ENCODE measurements around the gene RRM2. TPM values are rescaled to one million over a fixed set of nuclear protein-coding genes. Genes with fewer than 3 reads are reported as not detected.

RRM2 gene
- total and polyA plus RNA-seq, 2 donors (not counting 1 experiment from before 2014, with no cell fraction given): 6.1 to 36.3 TPM

DNA sequence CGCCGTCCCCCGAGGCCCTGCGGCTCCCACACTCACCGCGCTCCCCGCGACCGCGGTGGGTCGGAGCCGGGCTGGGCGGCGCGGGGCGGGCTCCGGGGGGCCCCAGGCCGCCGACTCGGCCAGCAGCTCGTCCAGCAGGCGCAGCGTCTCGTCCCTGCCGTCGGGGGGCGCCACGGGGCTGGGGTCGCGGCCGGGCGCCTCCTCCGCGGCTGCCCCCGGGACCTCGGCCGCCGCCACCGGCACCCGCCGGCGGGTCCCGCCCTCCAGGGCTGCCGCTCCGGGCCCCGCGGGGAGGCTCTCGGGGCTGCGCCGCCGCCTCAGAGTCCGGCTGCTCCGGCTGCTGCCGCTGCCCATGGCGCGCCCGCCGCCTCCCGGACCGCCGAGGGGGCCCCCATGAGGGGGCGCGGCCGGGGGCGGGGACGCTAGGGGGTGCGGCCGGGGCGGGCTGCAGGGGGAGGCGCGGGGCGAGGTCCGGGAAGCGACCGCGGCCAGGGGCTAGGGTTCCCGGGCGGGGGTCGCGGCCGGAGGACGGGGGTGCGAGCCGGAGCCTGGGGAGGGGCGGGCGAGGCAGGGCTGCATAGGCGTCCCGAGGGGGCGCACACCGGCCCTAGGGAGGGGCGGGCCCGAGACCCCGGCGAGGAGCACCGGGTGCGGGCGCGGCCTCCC lies 42.5 kb upstream of the RRM2 start, which contains the start of gene CYS1:
Gene CYS1, minus strand, starts transcription at position 542 of the 666 bp plus-strand sequence. Its CDS starts 188 bp downstream, at position 354.
- Histone ChIP-seq H3K36me3 (ENCODE audit: control insufficient read depth, insufficient read depth, low read length) (no peaks in the 10 kb centered on the region), H3K27ac (ENCODE audit: insufficient read depth, low read length) (no peak within 1 kb of the TSS), H3K4me3 (replicated peaks in 1 of 4; ENCODE audit: control extremely low read depth in 1 of 4, insufficient read depth in 1 of 4, low read depth in 3 of 4, low read length in 4 of 4) (peak within 1 kb of the TSS; percentile 23 to 49 (median 29)), H2AFZ (ENCODE audit: low read length) (peak within 1 kb of the TSS; percentile 59), H3K4me2 (ENCODE audit: extremely low read depth, insufficient read depth, low read length) (peak within 1 kb of the TSS; percentile 92), H4K20me1 (ENCODE audit: control insufficient read depth, extremely low read depth, insufficient read depth, low read length) (no peaks in the 10 kb centered on the region), H3K27me3 (ENCODE audit: control insufficient read depth, insufficient read depth, low read length) (peaks cover 35% of the 10 kb centered on the region), H3K9ac (ENCODE audit: insufficient read depth, low read length) (no peak within 1 kb of the TSS), H3K79me2 (ENCODE audit: control insufficient read depth, insufficient read depth, low read length) (no peaks in the 10 kb centered on the region), H3K4me1 (ENCODE audit: control insufficient read depth, extremely low read depth, insufficient read depth, low read length) (no peaks in the 10 kb centered on the region), H3K9me3 (ENCODE audit: control insufficient read depth, insufficient read depth, low read depth, low read length) (no peaks in the 10 kb centered on the region)
- DNase-seq (ENCODE audit: low read depth in 2 of 2): peak in 1 of 2 donors; percentile 15
- TF ChIP-seq EZH2 (IDR thresholded peaks at IDR 0.05; ENCODE audit: low read length, missing control alignments): no peak
- TF ChIP-seq, protein P1, sequence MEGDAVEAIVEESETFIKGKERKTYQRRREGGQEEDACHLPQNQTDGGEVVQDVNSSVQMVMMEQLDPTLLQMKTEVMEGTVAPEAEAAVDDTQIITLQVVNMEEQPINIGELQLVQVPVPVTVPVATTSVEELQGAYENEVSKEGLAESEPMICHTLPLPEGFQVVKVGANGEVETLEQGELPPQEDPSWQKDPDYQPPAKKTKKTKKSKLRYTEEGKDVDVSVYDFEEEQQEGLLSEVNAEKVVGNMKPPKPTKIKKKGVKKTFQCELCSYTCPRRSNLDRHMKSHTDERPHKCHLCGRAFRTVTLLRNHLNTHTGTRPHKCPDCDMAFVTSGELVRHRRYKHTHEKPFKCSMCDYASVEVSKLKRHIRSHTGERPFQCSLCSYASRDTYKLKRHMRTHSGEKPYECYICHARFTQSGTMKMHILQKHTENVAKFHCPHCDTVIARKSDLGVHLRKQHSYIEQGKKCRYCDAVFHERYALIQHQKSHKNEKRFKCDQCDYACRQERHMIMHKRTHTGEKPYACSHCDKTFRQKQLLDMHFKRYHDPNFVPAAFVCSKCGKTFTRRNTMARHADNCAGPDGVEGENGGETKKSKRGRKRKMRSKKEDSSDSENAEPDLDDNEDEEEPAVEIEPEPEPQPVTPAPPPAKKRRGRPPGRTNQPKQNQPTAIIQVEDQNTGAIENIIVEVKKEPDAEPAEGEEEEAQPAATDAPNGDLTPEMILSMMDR (conservative IDR thresholded peaks at IDR 0.05 in 1 of 2, IDR thresholded peaks at IDR 0.05 in 1 of 2; ENCODE audit: low read depth in 1 of 2, low read length in 2 of 2): no peak

DNA sequence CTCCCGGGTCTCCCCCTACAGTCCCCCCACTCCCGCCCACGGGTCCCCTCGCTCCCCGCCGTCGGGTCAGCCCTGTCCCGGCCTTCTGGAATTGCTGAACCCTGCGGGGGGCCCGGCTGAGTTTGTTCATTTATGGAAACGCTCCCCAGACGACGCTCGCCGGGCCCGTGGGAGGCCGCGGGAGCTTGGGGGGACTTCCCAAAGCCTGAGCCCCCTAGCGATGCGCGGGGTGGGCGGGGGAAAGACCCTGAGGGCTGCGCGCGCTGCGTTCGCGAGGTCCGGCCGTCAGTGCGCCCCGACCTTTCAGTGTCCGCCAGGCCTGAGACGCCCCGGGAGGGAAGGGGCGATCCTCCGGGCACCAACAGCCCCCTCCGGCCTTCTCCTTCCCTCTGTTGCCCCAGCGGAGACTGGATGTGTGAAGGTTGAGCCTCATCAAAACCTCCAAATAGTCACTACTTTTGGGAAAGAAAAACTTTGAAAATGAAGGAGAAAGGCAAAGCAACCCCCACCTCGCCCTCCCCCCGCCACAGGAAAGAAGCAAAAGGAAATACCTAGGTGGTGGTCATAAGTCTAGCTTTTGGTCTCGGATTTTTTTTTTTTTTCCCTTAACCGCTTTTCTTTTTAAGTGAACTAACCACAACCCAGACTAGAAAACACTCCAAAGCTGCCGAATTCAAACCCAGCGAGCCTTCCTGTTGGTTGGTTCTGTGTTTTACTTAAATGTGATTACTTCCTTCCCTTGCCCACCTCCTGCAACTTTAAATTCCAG lies 41.8 kb upstream of the RRM2 start:
- TF ChIP-seq EZH2 (IDR thresholded peaks at IDR 0.05; ENCODE audit: low read length, missing control alignments): peak; percentile 90
- TF ChIP-seq, protein P1 (conservative IDR thresholded peaks at IDR 0.05 in 1 of 2, IDR thresholded peaks at IDR 0.05 in 1 of 2; ENCODE audit: low read depth in 1 of 2, low read length in 2 of 2): no peak
- Histone ChIP-seq H3K27ac (ENCODE audit: insufficient read depth, low read length) (no peak overlapping the region), H3K9ac (ENCODE audit: insufficient read depth, low read length) (no peak overlapping the region), H3K79me2 (ENCODE audit: control insufficient read depth, insufficient read depth, low read length) (no peaks in the 10 kb centered on the region), H3K27me3 (ENCODE audit: control insufficient read depth, insufficient read depth, low read length) (peaks cover 39% of the 10 kb centered on the region), H3K4me2 (ENCODE audit: extremely low read depth, insufficient read depth, low read length) (no peak overlapping the region), H3K9me3 (ENCODE audit: control insufficient read depth, insufficient read depth, low read depth, low read length) (no peaks in the 10 kb centered on the region), H3K4me3 (replicated peaks in 1 of 4; ENCODE audit: control extremely low read depth in 1 of 4, insufficient read depth in 1 of 4, low read depth in 3 of 4, low read length in 4 of 4) (peak overlapping the region in 1 of 4 experiments; percentile 27), H2AFZ (ENCODE audit: low read length) (no peak overlapping the region), H4K20me1 (ENCODE audit: control insufficient read depth, extremely low read depth, insufficient read depth, low read length) (no peaks in the 10 kb centered on the region), H3K36me3 (ENCODE audit: control insufficient read depth, insufficient read depth, low read length) (no peaks in the 10 kb centered on the region), H3K4me1 (ENCODE audit: control insufficient read depth, extremely low read depth, insufficient read depth, low read length) (no peaks in the 10 kb centered on the region)
- peak in 1 of 2 donors; percentile 66 for DNase-seq (ENCODE audit: low read depth in 2 of 2)

DNA sequence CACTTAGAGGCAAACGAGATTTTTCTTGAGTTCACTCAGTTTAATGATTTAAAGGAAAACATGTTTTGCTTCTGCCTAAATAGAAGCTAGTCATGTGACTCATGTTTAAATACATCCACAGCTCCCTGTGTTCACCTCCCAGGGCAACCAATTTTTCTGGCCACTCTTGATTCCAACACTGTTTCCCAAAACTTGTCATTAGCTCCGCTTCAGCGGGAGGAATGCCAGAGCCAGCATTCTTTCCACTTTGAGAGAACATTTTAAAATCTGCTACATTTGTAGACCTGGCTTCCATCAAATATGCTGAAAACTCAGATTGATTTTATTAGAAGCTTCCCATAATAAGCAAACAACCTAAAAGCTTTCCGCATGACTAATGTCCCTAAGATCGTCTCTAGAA lies 39.5 kb upstream of the RRM2 start:
- H3K9ac ChIP-seq (ENCODE audit: insufficient read depth, low read length): no peak overlapping the region
- H4K20me1 ChIP-seq (ENCODE audit: control insufficient read depth, extremely low read depth, insufficient read depth, low read length): no peaks in the 10 kb centered on the region
- no peaks in the 10 kb centered on the region for H3K4me1 ChIP-seq (ENCODE audit: control insufficient read depth, extremely low read depth, insufficient read depth, low read length)
- H3K36me3 ChIP-seq (ENCODE audit: control insufficient read depth, insufficient read depth, low read length): no peaks in the 10 kb centered on the region
- H3K27me3 ChIP-seq (ENCODE audit: control insufficient read depth, insufficient read depth, low read length): peaks cover 33% of the 10 kb centered on the region
- no peak overlapping the region for H2AFZ ChIP-seq (ENCODE audit: low read length)
- no peak overlapping the region for H3K4me3 ChIP-seq (replicated peaks in 1 of 4; ENCODE audit: control extremely low read depth in 1 of 4, insufficient read depth in 1 of 4, low read depth in 3 of 4, low read length in 4 of 4)
- DNase-seq (ENCODE audit: low read depth in 2 of 2): no peak
- no peak overlapping the region for H3K27ac ChIP-seq (ENCODE audit: insufficient read depth, low read length)
- H3K4me2 ChIP-seq (ENCODE audit: extremely low read depth, insufficient read depth, low read length): peak overlapping the region; percentile 5
- no peaks in the 10 kb centered on the region for H3K9me3 ChIP-seq (ENCODE audit: control insufficient read depth, insufficient read depth, low read depth, low read length)
- peak; percentile 11 for TF ChIP-seq EZH2 (IDR thresholded peaks at IDR 0.05; ENCODE audit: low read length, missing control alignments)
- TF ChIP-seq, protein P1 (conservative IDR thresholded peaks at IDR 0.05 in 1 of 2, IDR thresholded peaks at IDR 0.05 in 1 of 2; ENCODE audit: low read depth in 1 of 2, low read length in 2 of 2): no peak
- no peaks in the 10 kb centered on the region for H3K79me2 ChIP-seq (ENCODE audit: control insufficient read depth, insufficient read depth, low read length)
